ENCODE data around the gene TECPR1.

Gene TECPR1

DNA sequence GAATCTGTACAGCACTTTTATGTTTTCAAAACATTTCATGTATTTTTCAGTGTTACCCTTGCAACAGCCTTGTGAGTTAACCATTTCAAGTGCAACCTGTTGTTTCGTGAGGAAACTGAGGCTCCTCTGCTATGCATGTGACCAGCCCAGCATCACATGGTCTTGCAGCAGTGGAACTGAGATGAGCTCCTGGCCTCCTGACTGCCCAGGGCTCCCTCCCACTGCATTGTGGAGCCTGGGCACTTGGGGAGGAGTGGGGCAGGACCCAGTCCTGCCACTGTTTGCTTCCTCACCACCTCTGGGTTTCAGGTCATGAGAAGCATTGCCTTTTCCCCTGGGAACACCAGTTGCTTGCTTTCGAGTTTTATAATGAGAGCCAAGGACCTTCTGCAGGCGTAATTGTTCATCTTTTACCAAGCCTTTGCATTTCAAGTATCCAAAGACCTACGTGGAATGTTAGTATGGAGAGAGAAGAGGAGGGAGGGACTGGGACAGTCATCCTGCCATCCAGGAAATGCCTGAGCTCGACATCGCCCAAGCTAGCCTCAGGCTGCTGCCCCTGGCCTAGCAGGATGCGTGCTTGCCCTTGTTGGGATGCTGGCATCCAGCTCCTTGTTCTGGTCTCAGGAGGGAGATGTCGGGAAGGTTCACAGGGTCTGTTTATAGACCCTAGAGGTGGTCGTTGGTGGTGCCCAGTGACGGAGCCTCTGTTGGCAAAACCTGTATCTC lies 73.1 kb downstream of the TECPR1 start:
- no peak for DNase-seq
- intact Hi-C loops (cut with DNase I), result no loop called here

DNA sequence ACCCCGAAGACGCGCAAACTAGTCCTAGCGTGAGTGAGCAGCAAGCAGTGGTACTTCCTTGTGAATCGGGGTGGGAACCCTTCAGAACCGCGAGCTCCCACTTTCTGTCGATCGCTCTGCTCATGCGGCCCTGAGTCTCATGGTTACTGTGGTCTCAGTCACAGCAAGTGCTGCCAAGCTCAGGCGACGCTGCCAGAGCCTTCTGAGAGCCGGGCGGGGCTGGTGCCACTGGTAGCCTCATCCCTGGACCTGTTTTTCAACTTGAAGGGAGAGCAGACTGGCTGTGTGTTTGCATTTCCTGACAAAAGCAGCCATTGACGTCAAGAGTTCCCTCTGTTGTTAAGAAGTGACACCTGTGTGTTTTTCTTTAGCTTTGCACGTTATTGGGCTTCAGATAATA lies 73.7 kb downstream of the TECPR1 start:
- intact Hi-C loops (cut with DNase I), result no loop called here
- peak; percentile 46 to 88 (median 72) for DNase-seq

DNA sequence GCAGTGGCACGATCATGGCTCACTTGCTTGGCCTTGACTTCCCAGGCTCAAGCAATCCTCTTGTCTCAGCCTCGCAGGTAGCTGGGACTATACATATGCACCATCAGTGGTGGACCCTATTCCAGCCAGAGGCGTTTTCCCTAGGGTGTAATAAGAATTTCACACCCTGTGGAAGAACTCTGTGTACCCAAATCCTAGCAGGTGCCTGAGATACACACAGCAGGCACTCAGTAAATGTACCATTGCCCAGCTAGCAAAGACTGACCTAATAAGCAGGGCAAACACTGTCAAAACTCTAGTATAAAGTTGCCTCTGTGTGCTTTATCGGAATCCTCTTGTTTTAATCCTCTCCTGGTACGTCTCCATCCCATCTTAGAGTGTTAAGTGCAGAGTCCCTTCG lies 74.5 kb downstream of the TECPR1 start:
- DNase-seq, result no peak
- intact Hi-C loops (cut with DNase I), result no loop called here

DNA sequence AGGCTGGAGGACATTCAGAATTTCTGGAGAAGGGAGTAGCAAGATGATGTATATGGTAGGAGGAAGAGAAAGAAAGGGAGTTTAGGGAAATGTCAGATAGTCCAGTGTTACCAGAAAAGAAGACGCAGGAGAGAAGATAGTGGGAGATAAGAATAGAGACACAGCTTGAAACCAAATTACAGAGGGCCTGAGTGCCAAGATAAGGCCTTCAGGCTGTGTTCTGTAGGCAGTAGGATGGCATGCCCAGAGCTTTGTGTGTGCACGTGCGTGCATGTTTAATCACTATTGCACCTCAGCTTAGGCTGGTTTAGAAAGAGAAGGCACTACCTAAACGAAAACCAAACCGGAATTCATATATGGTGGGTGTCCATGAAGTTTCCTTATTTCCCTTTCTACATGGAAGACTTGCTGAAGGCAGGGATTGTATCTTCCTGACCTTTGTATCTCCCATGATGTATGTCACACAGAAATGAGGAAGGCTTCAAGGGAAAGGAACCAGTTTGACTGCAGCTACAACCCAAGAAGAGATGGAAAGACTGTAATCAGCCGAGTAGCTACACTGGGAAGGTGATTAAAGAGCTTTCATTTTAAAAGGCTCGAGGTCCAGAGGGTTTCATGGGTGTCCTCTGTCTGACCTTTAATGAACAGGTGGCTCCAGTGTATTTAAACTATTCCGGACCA lies 76.6 kb downstream of the TECPR1 start:
- no peak for DNase-seq
- intact Hi-C loops (cut with DNase I), result no loop called here

DNA sequence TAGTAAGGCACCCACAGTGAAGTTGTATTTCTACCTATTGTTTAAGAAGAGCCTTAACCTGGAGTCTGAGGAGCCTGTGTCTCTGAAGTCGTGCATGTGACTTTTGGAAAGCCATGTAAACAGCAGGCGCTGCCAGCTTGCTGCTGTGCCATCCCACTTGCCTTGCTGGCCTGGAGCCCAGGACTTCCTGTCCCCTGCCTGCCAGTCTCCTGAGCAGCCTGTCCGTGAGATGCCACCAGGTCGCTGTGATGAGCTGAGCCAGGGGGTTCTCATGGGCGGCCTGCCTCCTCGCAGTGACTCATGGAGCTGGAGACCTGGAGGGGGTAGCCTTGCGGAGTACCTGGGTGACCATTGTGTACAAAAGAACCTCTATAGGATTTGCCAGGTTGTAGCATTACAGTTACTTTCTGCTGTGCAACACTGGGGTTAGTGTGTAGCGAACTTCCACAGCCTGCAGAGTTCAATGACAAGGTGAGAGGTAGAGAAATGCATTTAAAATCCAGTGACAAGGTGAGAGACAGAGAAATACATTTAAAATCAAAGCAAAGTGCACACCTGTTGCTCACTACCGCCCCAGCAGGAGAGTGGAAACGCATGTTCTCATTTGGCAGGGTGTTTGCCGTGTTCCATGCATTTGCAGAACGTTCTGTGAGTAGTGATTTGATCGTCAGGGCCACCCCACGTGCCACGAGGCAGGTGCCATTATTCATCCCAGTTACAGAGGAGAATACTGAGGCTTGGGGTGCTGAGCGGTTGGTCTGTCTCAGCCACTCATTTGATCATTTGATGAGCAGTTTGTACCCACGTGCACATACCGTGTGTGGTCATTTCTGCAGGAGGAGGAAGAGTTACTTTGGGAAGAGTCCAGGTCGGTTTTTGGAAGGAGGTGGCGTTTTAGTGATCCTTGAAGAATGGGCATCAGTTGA lies 77.4 kb downstream of the TECPR1 start:
- intact Hi-C loops (cut with DNase I), result no loop called here
- DNase-seq, result peak in 7 of 42 donors; percentile 32 to 60 (median 51)

DNA sequence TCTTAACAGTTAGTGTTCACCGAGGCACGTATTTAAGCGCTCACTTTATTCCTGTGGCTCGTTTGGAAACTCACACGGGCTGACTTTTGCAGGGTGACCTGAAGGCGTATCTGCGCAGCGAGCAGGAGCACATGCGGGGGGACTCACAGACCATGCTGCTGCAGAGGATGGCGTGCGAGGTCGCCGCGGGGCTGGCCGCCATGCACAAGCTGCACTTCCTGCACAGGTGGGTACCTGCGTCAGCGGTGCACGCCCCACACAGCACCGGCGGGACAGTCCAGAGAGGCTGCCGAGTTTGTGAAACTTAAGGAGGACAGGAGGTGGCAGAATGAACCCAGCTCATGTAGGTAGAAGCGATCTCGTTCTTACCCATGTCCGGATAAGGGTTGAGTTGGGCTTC lies 80.6 kb downstream of the TECPR1 start:
- intact Hi-C loops (cut with DNase I), result no loop called here
- no peak for DNase-seq

DNA sequence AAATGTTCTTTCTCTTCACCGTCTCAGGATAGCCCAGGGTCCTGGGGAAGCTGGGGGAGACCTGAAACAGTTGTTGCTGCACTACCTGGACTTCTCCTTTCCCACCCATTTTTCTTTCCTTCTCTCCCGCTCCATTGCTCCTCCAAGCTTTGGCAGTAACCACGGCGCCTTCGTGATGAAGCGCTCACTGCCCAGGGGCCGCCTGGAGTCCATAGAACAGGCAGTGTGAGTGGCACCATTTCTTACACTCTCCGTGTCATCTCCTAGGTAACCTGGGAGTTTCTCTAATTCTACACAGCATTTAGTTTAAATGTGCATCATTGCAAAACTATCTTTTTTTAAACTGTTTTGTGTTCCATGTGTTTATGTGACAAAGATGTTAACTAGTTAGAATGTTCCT lies 81.1 kb downstream of the TECPR1 start:
- intact Hi-C loops (cut with DNase I), result no loop called here
- DNase-seq, result no peak

DNA sequence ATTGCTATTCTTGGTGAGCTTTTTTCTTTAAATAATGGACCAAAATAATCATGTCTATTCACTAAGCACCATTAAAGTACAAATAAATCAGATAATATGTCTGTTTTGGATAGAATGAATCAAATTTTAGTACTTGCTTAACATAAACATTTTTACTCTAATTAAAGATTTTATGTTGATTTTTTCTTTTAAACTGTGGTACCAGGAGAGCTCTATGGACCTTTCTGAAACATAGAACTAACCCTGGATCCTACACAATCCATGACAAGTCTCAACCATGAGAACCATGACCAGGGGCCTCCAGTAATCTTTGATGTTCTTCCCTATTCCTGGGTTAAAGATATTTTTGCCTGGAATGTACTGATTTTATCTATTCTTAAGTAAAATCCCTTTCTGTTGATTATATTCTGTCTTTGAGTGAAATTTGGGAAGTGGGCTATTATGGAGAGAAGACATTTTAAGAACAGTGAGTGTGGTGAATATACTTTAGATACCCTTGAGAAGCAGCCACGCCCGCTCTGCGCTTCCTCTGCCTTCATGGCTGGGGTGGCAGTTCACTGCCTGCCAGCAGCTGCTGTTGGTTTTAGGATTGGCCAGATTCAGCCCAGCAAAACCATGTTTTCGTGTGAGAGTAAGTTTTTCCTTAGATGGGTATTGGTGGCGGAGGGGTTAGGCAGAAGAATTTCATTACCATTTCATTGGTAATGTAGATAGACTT lies 83.0 kb downstream of the TECPR1 start:
- intact Hi-C loops (cut with DNase I), result loop anchor here (5.0 kb wide), 2 partner anchors 62 to 147 kb away; partner anchors contain the start of gene LMTK2
- DNase-seq, result no peak

DNA sequence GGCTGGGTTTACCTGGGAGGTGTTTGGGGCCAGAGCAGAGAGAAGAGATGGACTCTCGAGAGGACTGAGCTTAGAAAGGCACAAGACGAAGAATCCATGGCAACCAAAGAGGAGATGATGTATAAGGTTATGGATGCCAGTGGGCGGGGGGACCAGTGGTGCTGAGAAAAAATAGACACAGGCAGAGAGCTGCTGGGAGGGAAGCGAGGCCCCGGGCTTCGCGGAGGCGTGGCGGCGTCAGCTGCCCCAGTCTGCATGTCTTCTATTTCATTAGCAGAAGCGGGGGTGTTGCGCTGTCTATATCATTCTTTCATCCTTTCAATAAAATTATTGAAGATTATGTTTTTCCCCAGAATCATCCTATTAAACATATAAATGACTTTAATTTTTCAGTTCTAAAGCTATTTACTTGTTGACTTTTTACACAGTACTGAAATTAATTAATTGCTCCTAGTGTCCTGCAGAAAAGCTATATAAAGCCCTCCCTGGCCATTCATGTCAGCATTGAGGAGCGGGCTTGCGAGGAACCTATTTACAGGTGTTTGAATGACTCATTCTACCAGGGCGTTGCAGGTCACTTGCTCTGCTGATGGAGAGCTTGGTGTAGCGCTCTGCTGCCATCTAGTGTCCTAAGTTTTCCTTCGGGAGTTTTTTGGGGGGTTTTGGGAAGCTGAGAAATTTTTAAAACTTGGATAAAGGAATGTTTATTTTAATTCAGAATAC lies 83.7 kb downstream of the TECPR1 start:
- DNase-seq, result peak in 41 of 42 donors; percentile 34 to 88 (median 70)
- intact Hi-C loops (cut with DNase I), result loop anchor here (5.0 kb wide), 2 partner anchors 61 to 146 kb away; partner anchors contain the start of gene LMTK2

DNA sequence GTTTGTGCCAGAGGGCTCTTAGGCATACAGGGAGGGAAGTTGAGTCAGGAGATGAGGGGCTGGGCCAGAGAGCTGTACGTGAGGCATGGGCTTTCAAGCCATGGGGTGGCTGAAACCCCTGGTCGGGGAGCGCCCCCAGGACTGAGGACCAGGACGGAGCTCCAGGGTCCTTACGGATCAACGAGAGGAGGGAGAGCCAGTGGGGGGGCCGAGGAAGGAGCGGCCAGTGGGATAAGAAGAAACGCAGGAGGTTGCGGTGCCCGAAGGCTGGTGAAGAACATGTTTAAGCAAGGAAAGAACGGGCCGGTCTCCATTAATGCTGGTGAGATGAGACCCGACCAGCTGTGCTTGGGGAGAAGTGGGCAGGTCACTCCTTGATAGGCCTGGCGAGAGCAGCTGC lies 84.4 kb downstream of the TECPR1 start:
- intact Hi-C loops (cut with DNase I), result loop anchor here (5.0 kb wide), 2 partner anchors 60 to 145 kb away; partner anchors contain the start of gene LMTK2
- no peak for DNase-seq

DNA sequence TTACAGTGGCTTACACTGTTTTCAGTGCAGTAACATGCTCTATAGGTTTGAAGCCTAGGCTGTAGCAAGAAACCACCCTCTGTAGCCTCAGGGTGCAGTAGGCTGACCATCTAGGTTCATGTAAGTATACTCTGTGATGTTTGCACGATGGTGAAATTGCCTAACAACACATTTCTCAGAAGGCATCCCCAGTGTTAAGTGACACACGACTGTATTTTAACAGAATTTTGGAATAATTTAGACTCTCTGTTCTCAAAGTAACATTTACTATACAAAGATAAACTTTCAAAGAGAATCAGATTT lies 85.4 kb downstream of the TECPR1 start:
- intact Hi-C loops (cut with DNase I), result loop anchor here (5.0 kb wide), 2 partner anchors 59 to 144 kb away; partner anchors contain the start of gene LMTK2
- DNase-seq, result no peak

DNA sequence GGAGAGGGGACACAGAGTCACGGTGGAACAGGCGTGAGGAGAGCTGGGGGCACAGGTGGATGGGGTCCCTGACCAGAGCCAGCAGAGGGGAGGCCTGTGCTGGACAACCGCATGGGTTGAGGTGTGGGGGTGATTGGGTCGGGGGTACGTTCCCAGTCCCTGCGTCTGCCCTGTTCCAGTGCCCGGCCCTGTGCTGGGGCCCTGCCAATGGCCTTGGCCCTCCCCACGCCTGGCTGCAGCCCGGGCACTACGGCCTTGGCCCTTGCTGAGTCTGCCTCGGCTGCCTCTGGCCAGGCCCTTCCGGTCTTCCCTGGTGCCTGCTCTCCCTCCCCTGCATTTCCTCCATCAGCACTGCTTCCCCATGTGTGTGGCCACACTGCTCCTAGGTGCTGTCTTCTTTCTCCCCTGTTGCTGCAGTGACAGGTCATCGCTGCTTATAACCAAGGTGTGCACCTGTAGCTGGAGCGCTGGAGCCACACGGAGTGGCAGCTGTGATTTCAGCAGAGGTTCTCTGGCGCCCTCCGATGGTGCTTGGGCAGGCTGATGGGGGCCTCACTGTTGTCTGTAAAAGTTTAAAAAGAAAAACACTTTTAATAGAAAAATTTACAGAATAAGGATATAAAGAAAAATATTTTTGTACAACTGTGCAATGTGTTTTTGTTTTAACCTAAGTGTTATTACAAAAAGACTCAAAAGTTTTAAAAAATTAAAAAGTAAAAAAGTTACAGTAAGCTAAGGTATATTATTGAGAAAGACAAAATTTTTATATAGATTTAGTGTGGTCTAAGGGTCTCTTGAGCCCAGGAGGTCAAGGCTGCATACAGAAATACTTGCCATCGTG lies 86.0 kb downstream of the TECPR1 start:
- intact Hi-C loops (cut with DNase I), result loop anchor here (5.0 kb wide), 2 partner anchors 59 to 144 kb away; partner anchors contain the start of gene LMTK2
- peak; percentile 45 to 85 (median 72) for DNase-seq
